ENCODE results near the gene PCDHGC3. TPM values are rescaled to one million over a fixed set of nuclear protein-coding genes. Genes with fewer than 3 reads are reported as not detected.

PCDHGC3 gene
- total and polyA plus RNA-seq, 7 donors, result 7.3 to 25.2 (median 10.4) TPM

DNA sequence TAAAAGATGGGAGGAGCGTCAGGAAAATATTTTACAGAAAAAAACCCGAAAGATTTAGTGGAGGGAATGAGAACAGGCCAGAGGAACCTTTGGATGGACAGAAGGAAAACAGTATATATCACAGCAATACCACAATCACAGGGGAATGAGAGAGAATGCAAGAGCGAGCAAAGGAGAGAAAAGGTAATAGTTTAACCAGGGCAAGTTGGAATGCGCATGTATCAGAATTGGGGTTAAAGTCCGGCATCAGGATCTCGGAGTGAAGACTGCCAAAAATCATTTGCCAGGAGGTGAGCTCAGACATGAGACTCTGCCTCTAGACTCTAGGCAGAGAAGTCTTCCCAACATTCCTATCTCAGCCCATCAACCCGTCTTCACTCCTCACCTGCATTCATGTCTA is 49.9 kb downstream of the PCDHGC3 start:
- no peak overlapping the region for H3K4me3 ChIP-seq
- ATAC-seq (no peak), DNase-seq (no peak)
- WGBS, 3 donors, result 65 to 74% (median 72%) methylated on average over 7 of the region's 7 CpGs
- peak overlapping the region; percentile 77 for H3K27ac ChIP-seq
- H3K4me1 ChIP-seq, result peaks cover 58% of the 10 kb centered on the region
- peaks cover 8 to 74% of the 10 kb centered on the region in 2 donors for H3K36me3 ChIP-seq (ENCODE audit: insufficient read depth in 1 of 2, low read depth in 1 of 2)
- intact Hi-C loops (cut with DNase I), result loop anchor here in 1 of 2 donors (2.0 kb wide), 1 partner anchor 51 kb away; the partner anchor contains the start of gene PCDHGC3
- no peaks in the 10 kb centered on the region for H3K27me3 ChIP-seq (ENCODE audit: insufficient read depth in 3 of 3, low read length in 2 of 3)
- H3K9me3 ChIP-seq, result no peaks in the 10 kb centered on the region
- TF ChIP-seq, protein P1, sequence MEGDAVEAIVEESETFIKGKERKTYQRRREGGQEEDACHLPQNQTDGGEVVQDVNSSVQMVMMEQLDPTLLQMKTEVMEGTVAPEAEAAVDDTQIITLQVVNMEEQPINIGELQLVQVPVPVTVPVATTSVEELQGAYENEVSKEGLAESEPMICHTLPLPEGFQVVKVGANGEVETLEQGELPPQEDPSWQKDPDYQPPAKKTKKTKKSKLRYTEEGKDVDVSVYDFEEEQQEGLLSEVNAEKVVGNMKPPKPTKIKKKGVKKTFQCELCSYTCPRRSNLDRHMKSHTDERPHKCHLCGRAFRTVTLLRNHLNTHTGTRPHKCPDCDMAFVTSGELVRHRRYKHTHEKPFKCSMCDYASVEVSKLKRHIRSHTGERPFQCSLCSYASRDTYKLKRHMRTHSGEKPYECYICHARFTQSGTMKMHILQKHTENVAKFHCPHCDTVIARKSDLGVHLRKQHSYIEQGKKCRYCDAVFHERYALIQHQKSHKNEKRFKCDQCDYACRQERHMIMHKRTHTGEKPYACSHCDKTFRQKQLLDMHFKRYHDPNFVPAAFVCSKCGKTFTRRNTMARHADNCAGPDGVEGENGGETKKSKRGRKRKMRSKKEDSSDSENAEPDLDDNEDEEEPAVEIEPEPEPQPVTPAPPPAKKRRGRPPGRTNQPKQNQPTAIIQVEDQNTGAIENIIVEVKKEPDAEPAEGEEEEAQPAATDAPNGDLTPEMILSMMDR (IDR thresholded peaks at IDR 0.05), result no peak

DNA sequence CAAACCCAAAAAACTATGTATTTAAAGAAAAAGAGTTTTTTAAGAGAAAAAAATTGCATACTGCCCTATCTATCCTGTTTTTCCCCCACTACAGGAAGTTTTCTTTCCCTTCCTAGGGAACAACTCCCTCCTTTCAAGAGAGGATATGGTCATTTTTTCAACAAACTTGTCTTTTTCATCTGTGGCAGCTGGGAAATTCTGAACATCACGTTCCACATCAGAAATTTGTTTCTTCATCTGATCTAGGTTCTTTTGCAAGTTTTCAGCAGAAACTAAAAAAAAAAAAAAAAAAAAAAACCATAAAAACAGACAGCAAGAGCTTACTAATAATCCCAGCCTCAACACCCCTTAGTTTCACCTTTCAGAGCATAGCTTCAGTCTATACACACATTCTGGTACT is 51.7 kb downstream of the PCDHGC3 start:
- 17 to 43% (median 35%) methylated on average over 1 of the region's 1 CpG for WGBS, 3 donors
- TF ChIP-seq, protein P1 (IDR thresholded peaks at IDR 0.05), result no peak
- Histone ChIP-seq H3K4me3 (no peak overlapping the region), H3K4me1 (peaks cover 40% of the 10 kb centered on the region), H3K27ac (peak overlapping the region; percentile 77), H3K9me3 (no peaks in the 10 kb centered on the region), H3K36me3 (ENCODE audit: insufficient read depth in 1 of 2, low read depth in 1 of 2) (peaks cover 5 to 84% of the 10 kb centered on the region in 2 donors), H3K27me3 (ENCODE audit: insufficient read depth in 3 of 3, low read length in 2 of 3) (no peaks in the 10 kb centered on the region)
- intact Hi-C loops (cut with DNase I), result no loop called here
- DNase-seq (no peak), ATAC-seq (no peak)

Other genes starting within 250 kb of the PCDHGC3 start
- gene PCDHB15, start 230.6 kb upstream of the PCDHGC3 start, total RNA-seq, result 1 to 10 TPM in 2 of 4 donors, under 1 TPM in 2; 0.50 to 2.5 (median 0.91) TPM
- gene PCDHB15, start 230.6 kb upstream of the PCDHGC3 start, polyA plus RNA-seq, result under 1 TPM; 0.44 to 0.58 (median 0.45) TPM
- under 1 TPM in 2 of 4 donors, not detected in 2; 0.19 to 0.32 TPM for gene SLC25A2, start 171.9 kb upstream of the PCDHGC3 start, total RNA-seq
- gene SLC25A2, start 171.9 kb upstream of the PCDHGC3 start, polyA plus RNA-seq, result under 1 TPM in 1 of 3 donors, not detected in 2; 0.04 TPM
- 100 to 1,000 TPM in 2 of 4 donors, 10 to 100 TPM in 2; 92.9 to 139 (median 117) TPM for gene TAF7, start 155.2 kb upstream of the PCDHGC3 start, total RNA-seq
- 100 to 1,000 TPM; 112 to 249 (median 139) TPM for gene TAF7, start 155.2 kb upstream of the PCDHGC3 start, polyA plus RNA-seq
- gene PCDHGA1, start 145.5 kb upstream of the PCDHGC3 start, total RNA-seq, result 1 to 10 TPM in 1 of 4 donors, under 1 TPM in 3; 0.51 to 1.4 (median 0.65) TPM
- 1 to 10 TPM in 1 of 3 donors, under 1 TPM in 2; 0.27 to 2.1 (median 0.56) TPM for gene PCDHGA1, start 145.5 kb upstream of the PCDHGC3 start, polyA plus RNA-seq
- 1 to 10 TPM; 1.2 to 1.8 (median 1.6) TPM for gene PCDHGA2, start 137.2 kb upstream of the PCDHGC3 start, total RNA-seq
- 1 to 10 TPM in 1 of 3 donors, under 1 TPM in 2; 0.22 to 1.1 (median 0.25) TPM for gene PCDHGA2, start 137.2 kb upstream of the PCDHGC3 start, polyA plus RNA-seq
- gene PCDHGA3, start 132.1 kb upstream of the PCDHGC3 start, total RNA-seq, result 1 to 10 TPM in 3 of 4 donors, under 1 TPM in 1; 0.97 to 2.4 (median 1.7) TPM
- gene PCDHGA3, start 132.1 kb upstream of the PCDHGC3 start, polyA plus RNA-seq, result under 1 TPM; 0.33 to 0.67 (median 0.34) TPM
- 1 to 10 TPM in 2 of 4 donors, under 1 TPM in 2; 0.71 to 1.8 (median 1.2) TPM for gene PCDHGB1, start 125.9 kb upstream of the PCDHGC3 start, total RNA-seq
- under 1 TPM; 0.08 to 0.22 (median 0.12) TPM for gene PCDHGB1, start 125.9 kb upstream of the PCDHGC3 start, polyA plus RNA-seq
- gene PCDHGA4, start 120.9 kb upstream of the PCDHGC3 start, total RNA-seq, result 1 to 10 TPM in 3 of 4 donors, under 1 TPM in 1; 0.84 to 2.4 (median 2.2) TPM
- gene PCDHGA4, start 120.9 kb upstream of the PCDHGC3 start, polyA plus RNA-seq, result under 1 TPM; 0.14 to 0.47 (median 0.40) TPM
- 1 to 10 TPM; 1.2 to 2.4 (median 1.9) TPM for gene PCDHGB2, start 116.0 kb upstream of the PCDHGC3 start, total RNA-seq
- under 1 TPM; 0.10 to 0.67 (median 0.65) TPM for gene PCDHGB2, start 116.0 kb upstream of the PCDHGC3 start, polyA plus RNA-seq
- 1 to 10 TPM in 2 of 4 donors, under 1 TPM in 2; 0.84 to 2.0 (median 1.2) TPM for gene PCDHGA5, start 111.8 kb upstream of the PCDHGC3 start, total RNA-seq
- gene PCDHGA5, start 111.8 kb upstream of the PCDHGC3 start, polyA plus RNA-seq, result under 1 TPM; 0.07 to 0.38 (median 0.35) TPM
- 1 to 10 TPM in 3 of 4 donors, under 1 TPM in 1; 0.92 to 2.0 (median 1.2) TPM for gene PCDHGB3, start 105.7 kb upstream of the PCDHGC3 start, total RNA-seq
- gene PCDHGB3, start 105.7 kb upstream of the PCDHGC3 start, polyA plus RNA-seq, result under 1 TPM; 0.17 to 0.44 (median 0.35) TPM
- gene PCDHGA6, start 102.1 kb upstream of the PCDHGC3 start, total RNA-seq, result 1 to 10 TPM; 1.3 to 2.5 (median 1.8) TPM
- gene PCDHGA6, start 102.1 kb upstream of the PCDHGC3 start, polyA plus RNA-seq, result under 1 TPM; 0.03 to 0.72 (median 0.57) TPM
- 1 to 10 TPM in 2 of 4 donors, under 1 TPM in 2; 0.97 to 2.2 (median 1.1) TPM for gene PCDHGA7, start 93.2 kb upstream of the PCDHGC3 start, total RNA-seq
- under 1 TPM; 0.07 to 0.35 (median 0.35) TPM for gene PCDHGA7, start 93.2 kb upstream of the PCDHGC3 start, polyA plus RNA-seq
- 1 to 10 TPM in 3 of 4 donors, under 1 TPM in 1; 0.99 to 3.0 (median 2.0) TPM for gene PCDHGB4, start 88.3 kb upstream of the PCDHGC3 start, total RNA-seq
- under 1 TPM; 0.24 to 0.52 (median 0.49) TPM for gene PCDHGB4, start 88.3 kb upstream of the PCDHGC3 start, polyA plus RNA-seq
- 1 to 10 TPM in 3 of 4 donors, under 1 TPM in 1; 0.82 to 1.6 (median 1.3) TPM for gene PCDHGA8, start 83.3 kb upstream of the PCDHGC3 start, total RNA-seq
- under 1 TPM; 0.04 to 0.30 (median 0.26) TPM for gene PCDHGA8, start 83.3 kb upstream of the PCDHGC3 start, polyA plus RNA-seq
- 1 to 10 TPM; 2.7 to 5.1 (median 4.0) TPM for gene PCDHGB5, start 78.0 kb upstream of the PCDHGC3 start, total RNA-seq
- gene PCDHGB5, start 78.0 kb upstream of the PCDHGC3 start, polyA plus RNA-seq, result 1 to 10 TPM in 1 of 3 donors, under 1 TPM in 2; 0.61 to 1.4 (median 0.95) TPM
- 1 to 10 TPM; 1.5 to 3.5 (median 1.9) TPM for gene PCDHGA9, start 73.2 kb upstream of the PCDHGC3 start, total RNA-seq
- gene PCDHGA9, start 73.2 kb upstream of the PCDHGC3 start, polyA plus RNA-seq, result under 1 TPM; 0.11 to 0.42 (median 0.36) TPM
- 1 to 10 TPM; 2.0 to 4.1 (median 2.9) TPM for gene PCDHGB6, start 67.9 kb upstream of the PCDHGC3 start, total RNA-seq
- under 1 TPM; 0.46 to 0.83 (median 0.82) TPM for gene PCDHGB6, start 67.9 kb upstream of the PCDHGC3 start, polyA plus RNA-seq
- 1 to 10 TPM in 3 of 4 donors, under 1 TPM in 1; 0.86 to 3.9 (median 2.8) TPM for gene PCDHGA10, start 63.0 kb upstream of the PCDHGC3 start, total RNA-seq
- under 1 TPM; 0.27 to 0.56 (median 0.39) TPM for gene PCDHGA10, start 63.0 kb upstream of the PCDHGC3 start, polyA plus RNA-seq
- 1 to 10 TPM; 3.8 to 7.2 (median 5.7) TPM for gene PCDHGB7, start 58.3 kb upstream of the PCDHGC3 start, total RNA-seq
- 1 to 10 TPM in 1 of 3 donors, under 1 TPM in 2; 0.70 to 1.1 (median 0.90) TPM for gene PCDHGB7, start 58.3 kb upstream of the PCDHGC3 start, polyA plus RNA-seq
- gene PCDHGA11, start 54.9 kb upstream of the PCDHGC3 start, total RNA-seq, result 1 to 10 TPM in 3 of 4 donors, under 1 TPM in 1; 0.94 to 4.4 (median 2.9) TPM
- gene PCDHGA11, start 54.9 kb upstream of the PCDHGC3 start, polyA plus RNA-seq, result under 1 TPM; 0.21 to 0.72 (median 0.45) TPM
- 1 to 10 TPM; 2.6 to 6.9 (median 3.6) TPM for gene PCDHGA12, start 45.5 kb upstream of the PCDHGC3 start, total RNA-seq
- under 1 TPM; 0.38 to 0.56 (median 0.39) TPM for gene PCDHGA12, start 45.5 kb upstream of the PCDHGC3 start, polyA plus RNA-seq
- gene PCDHGC4, start 9.1 kb downstream of the PCDHGC3 start, total RNA-seq, result 1 to 10 TPM in 1 of 4 donors, under 1 TPM in 3; 0.36 to 1.2 (median 0.65) TPM
- under 1 TPM in 2 of 3 donors, not detected in 1; 0.06 to 0.18 TPM for gene PCDHGC4, start 9.1 kb downstream of the PCDHGC3 start, polyA plus RNA-seq
- gene PCDHGC5, start 13.1 kb downstream of the PCDHGC3 start, total RNA-seq, result 1 to 10 TPM in 1 of 4 donors, under 1 TPM in 3; 0.49 to 1.2 (median 0.65) TPM
- gene PCDHGC5, start 13.1 kb downstream of the PCDHGC3 start, polyA plus RNA-seq, result under 1 TPM in 2 of 3 donors, not detected in 1; 0.08 to 0.95 TPM
- 100 to 1,000 TPM; 112 to 217 (median 160) TPM for gene DIAPH1, start 143.0 kb downstream of the PCDHGC3 start, total RNA-seq
- gene DIAPH1, start 143.0 kb downstream of the PCDHGC3 start, polyA plus RNA-seq, result 100 to 1,000 TPM in 2 of 3 donors, 10 to 100 TPM in 1; 93.1 to 147 (median 122) TPM
- gene HDAC3, start 160.9 kb downstream of the PCDHGC3 start, total RNA-seq, result 10 to 100 TPM; 16.9 to 34.1 (median 27.1) TPM
- gene HDAC3, start 160.9 kb downstream of the PCDHGC3 start, polyA plus RNA-seq, result 10 to 100 TPM; 30.1 to 41.3 (median 34.7) TPM
- under 1 TPM in 3 of 4 donors, not detected in 1; 0.11 to 0.66 (median 0.61) TPM for gene RELL2, start 161.0 kb downstream of the PCDHGC3 start, total RNA-seq
- gene RELL2, start 161.0 kb downstream of the PCDHGC3 start, polyA plus RNA-seq, result 1 to 10 TPM in 1 of 3 donors, under 1 TPM in 2; 0.31 to 1.5 (median 0.63) TPM
- 1 to 10 TPM; 1.3 to 2.4 (median 2.1) TPM for gene FCHSD1, start 175.5 kb downstream of the PCDHGC3 start, total RNA-seq
- gene FCHSD1, start 175.5 kb downstream of the PCDHGC3 start, polyA plus RNA-seq, result 1 to 10 TPM; 1.3 to 1.4 (median 1.4) TPM
- gene ARAP3, start 206.3 kb downstream of the PCDHGC3 start, total RNA-seq, result 1 to 10 TPM; 5.2 to 10.0 (median 5.4) TPM
- gene ARAP3, start 206.3 kb downstream of the PCDHGC3 start, polyA plus RNA-seq, result 1 to 10 TPM; 2.4 to 4.5 (median 2.5) TPM

Measured in psoas muscle (tissue), 8 donors.